Cardiac fibroblast (primary cell): ENCODE measurements around the gene CTPS2.

Experiments used
- DNase-seq, 2 donors: peaks; one replicate each; pipeline versions ENCODE4 v3.0.0 to v3.0.0-alpha.2; 2010; ENCODE audit warnings: low read depth in 2 of 2
- H3K4me3 ChIP-seq, 2 donors: replicated peaks in 1 of 2; 1 replicate in 1 of 2; 2 replicates in 1 of 2; pipeline ENCODE4 v1.5.1; 2011; ENCODE audit warnings: low read depth in 2 of 2, low read length in 2 of 2, mild to moderate bottlenecking in 2 of 2, moderate library complexity in 1 of 2
- CTCF ChIP-seq: IDR thresholded peaks from one replicate; pipeline ENCODE4 v1.5.1; 2011; ENCODE audit warnings: low read depth, mild to moderate bottlenecking, low read length, inconsistent platforms

Gene CTPS2

GRCh38 chrX:16671005-16671404 lies 41.5 kb downstream of the CTPS2 start:
- DNase-seq: peak; percentile 72 to 75
- no peak overlapping the region for H3K4me3 ChIP-seq
- TF ChIP-seq CTCF: peak; percentile 10

- no peak overlapping the region for H3K4me3 ChIP-seq
- peak in 1 of 2 donors; percentile 58 for DNase-seq
- no peak for TF ChIP-seq CTCF
Measured at GRCh38 chrX:16666541-16666940, 45.9 kb downstream of the CTPS2 start.

- H3K4me3 ChIP-seq: no peak overlapping the region
- TF ChIP-seq CTCF: no peak
- peak; percentile 48 to 81 for DNase-seq
Measured at GRCh38 chrX:16665089-16665488, 47.4 kb downstream of the CTPS2 start.

GRCh38 chrX:16664626-16665025 lies 47.8 kb downstream of the CTPS2 start:
- no peak for TF ChIP-seq CTCF
- no peak overlapping the region for H3K4me3 ChIP-seq
- peak in 1 of 2 donors; percentile 25 for DNase-seq

- peak; percentile 14 for TF ChIP-seq CTCF
- H3K4me3 ChIP-seq: no peak overlapping the region
- peak; percentile 20 to 48 for DNase-seq
Measured at GRCh38 chrX:16664074-16664473, 48.4 kb downstream of the CTPS2 start.

- no peak for TF ChIP-seq CTCF
- DNase-seq: no peak
- no peak overlapping the region for H3K4me3 ChIP-seq
Measured at GRCh38 chrX:16662402-16662801, 50.1 kb downstream of the CTPS2 start.

GRCh38 chrX:16661495-16661894 lies 51.0 kb downstream of the CTPS2 start:
- DNase-seq: no peak
- TF ChIP-seq CTCF: no peak
- H3K4me3 ChIP-seq: no peak overlapping the region
